Suppressor macrophage (primary cell): ENCODE results near the gene DIAPH2.
"Not testable (repeated sequence)": the region's sequence is repeated elsewhere in the genome, so short reads cannot be mapped to it uniquely, and the experiment has no call there.

Experiments used
- DNase-seq, 4 experiments: peaks; one replicate each; pipeline ENCODE4 v3.0.0-alpha.2; 2020 to 2022

DIAPH2 gene

DNA sequence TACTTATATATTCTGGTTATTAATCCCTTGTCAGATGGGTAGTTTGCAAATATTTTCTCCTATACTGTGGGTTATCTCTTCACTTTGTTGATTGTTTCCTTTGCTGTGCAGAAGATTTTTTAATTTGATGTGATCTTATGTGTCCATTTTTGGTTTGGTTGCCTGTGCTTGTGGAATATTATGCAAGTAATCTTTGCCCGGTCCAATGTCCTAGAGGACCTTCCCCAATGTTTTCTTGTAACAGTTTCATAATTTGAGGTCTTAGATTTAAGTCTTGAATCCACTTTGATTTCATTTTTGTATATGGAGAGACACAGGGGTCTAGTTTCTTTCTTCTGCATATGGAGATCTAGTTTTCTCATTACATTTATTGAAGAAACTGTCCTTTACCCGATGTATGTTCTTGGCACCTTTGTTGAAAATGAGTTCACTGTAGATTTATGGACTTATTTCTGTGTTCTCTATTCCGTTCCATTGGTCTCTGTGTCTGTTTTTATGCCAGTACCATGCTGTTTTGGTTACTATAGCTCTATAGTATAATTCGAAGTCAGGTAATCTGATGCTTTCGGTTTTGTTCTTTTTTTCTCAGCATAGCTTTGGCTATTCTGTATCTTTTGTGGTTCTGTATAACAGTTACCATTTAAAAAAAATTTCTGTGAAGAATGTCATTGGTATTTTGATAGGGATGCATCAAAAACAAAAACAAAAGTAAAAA lies 34.7 kb downstream of the DIAPH2 start:
- no peak for DNase-seq

DNA sequence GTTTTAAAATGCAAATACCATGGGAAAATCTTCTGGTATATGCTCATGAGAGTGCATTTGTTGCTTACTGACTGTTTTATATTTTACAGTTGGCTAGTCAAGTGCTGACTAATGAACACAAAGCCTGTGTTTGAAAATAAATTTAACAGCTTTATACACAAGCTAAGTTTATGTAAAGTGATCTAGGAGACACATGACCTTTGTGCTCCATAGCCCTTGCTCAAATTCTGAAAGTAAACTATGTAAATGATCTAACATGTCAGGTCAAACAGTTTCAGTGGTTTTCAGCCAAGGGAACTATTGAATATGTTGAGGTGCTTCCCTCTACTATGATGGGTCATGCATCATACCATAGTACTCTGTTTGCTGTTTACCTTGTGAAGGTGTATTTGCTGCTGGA lies 36.7 kb downstream of the DIAPH2 start:
- no peak for DNase-seq

DNA sequence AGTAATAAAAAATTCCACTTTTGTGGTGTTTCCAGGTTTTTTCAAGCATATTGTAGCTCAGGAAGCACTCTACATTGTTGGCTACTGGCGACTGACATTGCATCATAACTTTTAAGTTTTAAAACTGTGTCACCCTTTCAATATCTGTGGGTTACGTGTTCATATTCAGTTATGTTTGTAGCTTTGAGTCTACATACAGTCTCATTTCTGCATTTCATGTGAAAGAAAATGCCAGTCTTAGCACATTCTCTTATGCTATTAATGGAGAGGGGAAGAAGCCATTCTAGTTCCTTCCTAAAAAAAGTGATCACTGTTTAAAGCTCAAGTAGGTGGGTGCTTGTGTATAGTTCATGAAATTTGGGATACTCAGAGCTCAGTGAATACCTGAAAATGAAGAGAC lies 38.1 kb downstream of the DIAPH2 start:
- DNase-seq = peak; percentile 3 to 77 (median 48)

DNA sequence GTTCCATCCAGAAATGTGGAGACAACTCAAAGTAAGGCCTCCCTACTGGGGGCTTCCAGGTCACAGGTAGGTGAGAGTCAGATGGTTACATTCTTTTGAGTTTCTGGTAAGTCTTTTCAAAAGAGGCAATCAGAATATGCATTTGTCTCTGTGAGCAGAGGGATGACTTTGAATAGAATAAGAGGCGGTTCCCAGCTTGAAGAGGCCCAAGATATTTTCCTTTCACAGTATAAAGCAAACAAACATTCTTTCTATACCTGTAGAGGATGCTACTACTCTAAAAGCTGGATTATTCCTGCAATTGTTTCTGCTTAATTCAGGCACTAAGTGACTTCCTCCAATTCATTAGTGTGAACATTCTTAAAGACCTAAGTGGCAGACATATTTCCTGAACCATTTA lies 44.4 kb downstream of the DIAPH2 start:
- no peak for DNase-seq

DNA sequence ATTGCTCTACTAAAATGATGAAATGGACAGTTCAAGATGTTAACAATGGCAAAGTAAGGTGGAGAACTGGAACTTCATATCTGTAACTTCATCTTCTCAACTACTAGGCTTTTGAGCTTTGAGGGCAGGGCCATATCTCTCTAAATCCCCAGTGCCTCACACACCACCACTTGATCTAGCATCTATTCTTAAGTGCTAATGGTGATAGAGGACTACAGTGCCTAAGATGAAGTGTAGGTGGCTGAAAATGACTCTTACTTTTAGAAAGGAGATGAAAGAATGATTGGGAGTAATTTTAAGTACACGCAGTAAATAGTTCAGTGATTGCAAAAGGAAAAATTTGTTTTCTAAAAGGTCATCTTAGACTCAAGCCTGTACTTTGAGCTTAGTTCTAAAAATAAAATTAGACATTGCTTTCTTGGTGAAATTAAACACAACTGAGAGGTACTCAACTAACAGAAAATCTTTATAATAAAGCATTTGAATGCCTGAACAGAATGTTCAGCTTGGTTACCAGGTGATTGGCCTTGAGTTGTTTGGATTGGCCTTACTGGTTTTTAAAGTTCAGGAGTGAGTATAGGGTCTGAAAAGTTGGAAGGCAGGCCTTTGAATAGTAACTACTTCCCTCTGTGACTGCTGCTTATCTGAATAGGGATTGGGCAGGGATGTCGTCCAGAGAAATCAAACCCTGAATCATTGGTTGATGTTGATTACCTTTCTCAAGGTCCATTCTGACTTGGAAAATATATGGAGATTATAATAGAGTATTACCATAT lies 45.4 kb downstream of the DIAPH2 start:
- DNase-seq = no peak

DNA sequence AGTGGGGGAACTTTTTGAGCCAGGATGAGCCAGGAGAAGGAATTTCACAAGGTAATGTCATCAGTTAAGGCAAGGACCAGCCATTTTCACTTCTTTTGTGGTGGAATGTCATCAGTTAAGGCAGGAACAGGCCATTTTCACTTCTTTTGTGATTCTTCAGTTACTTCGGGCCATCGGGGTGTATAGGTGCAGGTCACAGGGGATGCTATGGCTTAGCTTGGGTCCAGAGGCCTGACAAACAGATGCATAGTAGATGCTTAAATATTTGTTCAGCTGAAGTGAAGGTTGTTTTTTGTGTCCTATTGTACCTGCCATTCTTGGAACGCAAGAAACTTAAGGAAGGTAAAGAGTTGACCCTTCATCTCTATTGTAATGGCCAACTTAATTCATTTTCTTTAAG lies 46.4 kb downstream of the DIAPH2 start:
- not testable (repeated sequence) for DNase-seq

DNA sequence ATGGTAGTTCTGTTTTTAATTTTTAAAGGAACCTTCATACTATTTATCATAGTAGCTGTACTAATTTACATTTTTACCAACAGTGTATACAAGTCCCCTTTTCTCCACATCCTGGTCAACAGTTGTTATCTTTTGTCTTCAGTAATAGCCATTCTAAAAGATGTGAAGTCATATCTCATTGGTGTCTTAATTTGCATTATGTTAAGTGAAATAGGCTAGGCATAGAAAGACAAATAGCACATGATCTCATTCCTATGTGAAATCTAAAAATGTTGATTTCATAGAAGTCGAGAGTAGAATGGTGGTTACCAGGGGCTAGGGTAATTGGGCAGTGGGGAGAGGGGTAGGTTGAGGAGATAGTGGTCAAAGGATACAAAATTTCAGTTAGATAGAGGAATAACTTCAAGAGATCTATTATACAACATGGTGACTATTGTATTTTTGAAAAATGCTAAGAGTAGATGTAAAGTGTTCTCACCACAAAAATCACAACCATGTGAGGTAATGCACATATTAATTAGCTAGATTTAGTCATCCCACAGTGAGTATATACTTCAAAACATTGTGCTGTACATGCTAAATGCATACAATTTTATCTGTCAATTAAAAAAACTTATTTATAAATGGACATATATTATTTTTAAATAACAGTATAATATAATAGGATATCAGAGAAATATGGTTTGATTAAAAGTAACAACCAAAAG lies 58.9 kb downstream of the DIAPH2 start:
- DNase-seq = no peak

DNA sequence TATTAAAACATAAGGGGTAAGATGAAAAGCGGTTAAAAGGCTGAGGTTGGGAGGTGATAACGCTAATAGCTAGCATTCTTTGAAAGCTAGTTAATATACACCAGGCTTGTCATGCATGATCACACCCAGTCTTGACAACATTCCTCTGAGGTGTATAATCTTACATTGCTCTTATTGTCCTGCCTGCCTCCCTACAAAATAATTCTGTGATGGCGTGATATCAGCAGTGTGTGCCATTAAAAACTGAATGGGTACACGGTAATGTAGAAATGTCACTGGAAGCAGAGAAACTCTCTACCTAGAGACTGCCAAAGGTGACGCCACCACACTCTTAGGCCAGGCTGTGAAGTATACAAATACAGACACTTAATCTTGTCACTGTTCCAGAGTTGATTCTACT lies 68.1 kb downstream of the DIAPH2 start:
- DNase-seq = no peak

DNA sequence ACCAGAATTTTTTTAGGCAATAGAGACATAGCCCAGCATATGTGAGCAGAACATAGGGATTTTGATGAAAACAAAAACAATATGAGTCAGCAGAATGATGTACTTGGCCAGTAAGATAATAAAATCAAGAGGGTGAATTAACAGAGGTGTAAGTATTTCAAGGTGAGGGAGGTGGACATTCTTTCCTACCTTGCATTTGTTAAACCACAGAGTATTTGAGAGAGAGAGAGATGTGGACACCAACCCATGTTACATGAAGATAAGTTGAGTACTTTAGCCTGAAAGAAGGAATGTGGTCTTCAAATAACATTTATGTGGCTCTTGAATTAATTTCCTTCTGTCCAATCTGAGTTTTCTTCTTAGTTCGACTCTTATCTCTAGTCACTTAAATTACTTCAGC lies 68.6 kb downstream of the DIAPH2 start:
- DNase-seq = no peak

DNA sequence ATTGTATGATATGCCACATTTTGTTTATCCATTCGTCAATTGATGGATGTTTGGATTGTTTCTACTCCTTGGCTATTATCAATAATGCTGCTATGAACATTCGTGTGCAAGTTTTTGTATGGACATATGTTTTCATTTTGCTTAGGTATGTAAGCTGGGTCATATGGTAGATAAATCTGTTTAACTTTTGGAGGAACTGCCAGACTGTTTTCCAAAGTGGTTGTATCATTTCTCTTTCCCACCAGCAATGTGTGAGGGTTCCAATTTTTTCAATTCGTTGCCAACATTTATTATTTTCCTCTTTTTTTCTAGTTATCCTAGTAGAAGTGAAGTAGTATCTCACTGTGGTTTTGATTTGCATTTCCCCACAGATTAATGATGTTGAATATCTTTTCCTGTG lies 71.8 kb downstream of the DIAPH2 start:
- no peak for DNase-seq

DNA sequence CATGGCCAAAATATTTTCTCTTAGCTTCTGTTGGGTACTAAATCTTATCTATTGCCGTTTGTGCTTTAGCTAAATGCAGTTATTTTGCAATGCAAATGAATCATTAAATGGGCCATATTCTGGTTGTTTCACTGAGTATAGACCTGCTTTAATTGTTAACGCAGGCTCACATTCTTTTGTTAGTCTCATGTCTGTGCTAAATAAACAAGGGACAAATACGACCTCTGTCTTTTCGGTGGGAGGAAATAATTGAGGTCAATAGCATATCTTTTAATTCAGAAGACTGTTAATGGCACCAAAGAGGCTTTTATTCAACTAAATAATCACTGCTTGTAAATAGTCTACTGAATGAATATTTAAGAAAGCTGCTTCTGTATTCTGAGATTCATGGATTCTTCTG lies 76.9 kb downstream of the DIAPH2 start:
- no peak for DNase-seq

DNA sequence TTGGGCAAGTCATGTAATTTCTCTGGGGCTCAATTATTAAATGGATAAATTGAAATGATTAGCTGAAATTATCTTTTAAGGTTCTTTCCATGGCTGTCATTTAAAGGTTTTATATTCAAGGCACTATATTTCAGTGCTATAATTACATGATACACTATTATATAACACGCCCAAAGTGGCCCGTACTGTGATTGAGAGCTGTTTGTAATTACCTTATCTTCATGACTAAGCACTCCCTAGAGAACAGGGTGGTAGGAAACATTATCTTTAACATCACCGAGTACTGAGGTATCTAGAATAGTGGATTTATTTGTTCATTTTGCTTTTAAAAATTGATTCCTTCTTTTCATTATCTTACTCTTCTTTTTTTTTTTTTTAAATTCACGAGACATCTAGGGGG lies 79.0 kb downstream of the DIAPH2 start:
- no peak for DNase-seq

DNA sequence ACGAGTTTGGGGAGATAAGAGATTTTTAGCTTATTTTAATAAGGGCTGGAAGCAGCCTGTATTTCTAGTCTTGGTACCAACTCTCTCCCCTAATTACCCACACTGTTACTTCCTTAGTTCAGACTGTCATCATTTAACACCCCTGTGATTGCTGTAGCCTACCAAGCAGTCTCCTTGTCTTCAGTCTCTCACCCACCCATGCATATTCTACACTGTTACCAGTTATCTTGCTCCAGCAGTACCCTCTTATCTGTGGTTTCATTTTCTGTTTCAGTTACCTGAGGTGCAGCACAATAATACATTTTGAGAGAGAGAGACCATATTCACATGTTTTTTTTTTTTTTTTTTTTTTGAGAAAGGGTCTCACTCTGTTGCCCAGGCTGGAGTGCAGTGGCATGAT lies 80.2 kb downstream of the DIAPH2 start:
- DNase-seq = no peak

DNA sequence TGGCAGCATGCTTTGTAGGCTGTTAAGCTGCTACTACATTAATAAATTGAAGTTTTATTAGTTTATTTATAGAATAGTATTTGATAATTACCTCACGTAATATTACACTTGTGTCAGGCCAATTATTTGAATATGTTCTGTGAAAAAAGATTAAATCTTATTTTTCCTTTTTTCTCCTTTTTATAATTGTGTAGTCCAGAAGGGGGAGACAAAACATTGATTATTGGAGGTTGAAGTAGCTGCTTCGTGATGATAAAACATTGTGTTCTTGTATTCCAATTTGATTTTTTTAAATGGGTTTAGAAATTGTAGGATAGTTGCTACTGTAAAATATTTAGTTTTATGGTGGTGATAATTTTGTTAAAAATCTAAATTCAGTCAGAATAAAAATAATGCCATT lies 85.7 kb downstream of the DIAPH2 start:
- peak in 2 of 4 experiments; percentile 11 to 38 for DNase-seq

DNA sequence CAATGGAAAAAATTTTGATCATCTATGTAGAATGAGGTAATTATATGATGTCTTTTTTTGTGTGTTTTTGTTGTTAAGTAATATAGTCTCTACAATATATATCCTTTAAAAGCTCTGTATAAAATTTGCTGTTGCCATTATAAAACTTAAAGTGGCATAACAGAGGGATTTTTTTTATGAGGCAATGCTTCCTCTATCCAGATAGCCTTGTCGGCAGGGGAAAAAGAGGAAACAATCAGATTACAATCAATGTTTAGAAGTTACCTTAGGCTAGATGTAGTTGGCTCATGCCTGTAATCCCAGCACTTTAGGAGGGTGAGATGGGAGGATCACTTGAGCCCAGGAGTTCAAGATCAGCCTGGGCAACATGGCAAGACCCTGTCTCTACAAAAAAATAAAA lies 86.8 kb downstream of the DIAPH2 start:
- peak in 3 of 4 experiments; percentile 11 to 51 (median 45) for DNase-seq

DNA sequence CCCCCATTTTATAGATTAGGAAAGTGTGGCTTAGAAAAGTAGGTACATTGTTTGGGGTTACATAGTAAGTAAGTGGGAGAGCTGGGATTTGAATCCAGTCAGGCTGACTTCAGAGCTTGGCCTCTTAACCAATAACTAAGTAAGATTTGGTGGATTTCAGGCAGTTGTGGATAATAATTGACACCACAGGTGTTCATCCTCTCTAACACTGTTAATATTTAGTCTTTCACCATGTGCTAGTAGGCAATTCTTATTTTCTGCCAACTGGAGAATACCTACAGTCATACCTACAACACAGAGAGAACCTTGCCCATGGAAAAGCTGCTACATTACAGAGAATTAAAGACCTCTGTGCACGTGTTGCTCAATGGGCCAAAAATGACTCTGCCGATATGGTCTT lies 89.5 kb downstream of the DIAPH2 start:
- DNase-seq = no peak

DNA sequence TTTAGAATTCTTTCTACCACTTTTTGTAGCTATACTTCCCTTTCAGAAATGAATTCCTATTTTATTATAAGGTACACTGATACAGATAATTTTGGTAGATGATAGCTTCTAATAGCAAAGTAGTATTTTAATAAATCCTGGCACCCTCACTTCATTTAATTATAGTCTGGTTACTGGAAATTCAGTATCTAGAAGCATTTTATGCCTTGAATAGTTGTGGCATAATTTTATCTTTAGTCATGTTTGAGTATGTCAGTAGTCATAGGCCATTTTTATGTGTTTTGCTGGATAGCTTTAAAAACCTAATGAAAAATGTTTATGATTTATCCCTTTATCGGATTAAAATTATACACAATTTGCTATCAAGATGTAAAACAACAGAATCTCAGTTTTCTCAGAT lies 92.3 kb downstream of the DIAPH2 start:
- DNase-seq = no peak

DNA sequence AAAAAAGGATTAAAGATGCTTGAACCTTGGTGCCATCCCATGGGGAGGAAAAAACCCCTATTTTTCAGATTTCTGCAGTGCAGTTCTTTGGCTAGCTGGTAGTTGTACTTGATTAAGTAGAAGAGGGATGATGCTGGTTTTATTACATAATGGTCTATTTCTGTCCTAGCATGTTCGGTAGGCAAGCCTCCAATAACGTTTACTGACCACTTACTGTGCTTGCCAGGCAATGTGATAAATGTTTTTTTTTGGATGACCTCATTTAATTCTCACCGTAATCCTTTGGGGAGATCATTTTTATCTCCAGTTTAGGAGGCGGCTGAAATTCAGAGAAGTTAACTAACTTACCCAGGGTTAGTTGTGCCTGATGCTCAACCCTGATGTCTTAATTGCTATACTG lies 106.9 kb downstream of the DIAPH2 start:
- no peak for DNase-seq

DNA sequence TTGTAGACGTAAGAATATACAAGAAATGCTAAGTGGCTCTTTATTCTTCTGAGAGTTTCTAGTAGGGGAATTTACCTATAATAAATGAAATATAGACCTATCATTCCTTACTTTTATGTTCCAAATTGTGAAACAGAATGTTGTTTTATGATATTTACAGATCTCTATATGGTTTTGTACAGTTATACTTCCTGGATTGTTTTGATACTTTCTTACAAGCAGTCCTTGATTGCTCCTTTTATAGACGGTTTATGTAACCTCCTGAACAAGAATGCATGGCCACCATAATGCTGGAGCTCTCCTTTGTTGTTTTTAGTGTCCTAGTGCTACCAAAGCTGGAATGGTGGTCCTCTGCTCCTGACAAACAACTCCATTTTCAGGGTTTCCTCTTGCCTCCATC lies 107.4 kb downstream of the DIAPH2 start:
- no peak for DNase-seq

DNA sequence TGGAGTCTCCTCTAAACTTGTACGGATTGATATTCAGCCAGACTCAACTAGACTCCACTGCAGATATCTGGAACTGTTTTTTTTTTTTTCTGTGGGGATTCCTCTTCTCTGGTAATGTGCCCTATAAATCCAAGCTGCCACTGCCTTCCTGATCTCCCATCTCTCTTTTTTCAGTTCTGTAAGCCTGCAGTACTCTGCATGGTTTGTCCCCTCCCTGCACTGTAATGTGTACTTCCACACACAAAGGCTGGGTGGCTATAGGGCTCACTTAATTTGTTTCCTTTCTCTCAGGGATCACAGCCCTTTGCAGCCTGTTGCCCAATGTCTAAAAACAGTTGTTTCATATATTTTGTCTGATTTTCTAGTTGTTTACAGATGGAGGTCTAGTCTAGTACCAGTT lies 114.3 kb downstream of the DIAPH2 start:
- no peak for DNase-seq

DNA sequence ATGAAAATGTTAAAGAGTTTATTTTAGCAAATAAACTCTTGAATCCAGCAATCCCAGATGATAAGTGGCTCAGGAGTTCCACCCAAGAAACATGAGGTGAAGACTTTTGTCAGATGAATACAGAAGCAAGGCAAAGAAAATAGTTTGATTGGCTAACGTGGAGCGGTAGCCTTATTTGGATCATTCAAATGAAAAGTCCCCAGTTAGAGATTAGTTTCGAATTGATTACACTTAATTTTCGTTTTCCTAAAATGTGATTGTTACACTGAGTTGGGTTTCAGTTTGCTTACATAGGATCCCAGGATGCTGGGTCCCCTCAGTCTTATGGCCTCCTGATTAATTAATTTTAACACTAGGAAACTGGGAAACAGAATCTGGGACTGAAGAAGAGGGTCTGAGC lies 122.7 kb downstream of the DIAPH2 start:
- DNase-seq = no peak

DNA sequence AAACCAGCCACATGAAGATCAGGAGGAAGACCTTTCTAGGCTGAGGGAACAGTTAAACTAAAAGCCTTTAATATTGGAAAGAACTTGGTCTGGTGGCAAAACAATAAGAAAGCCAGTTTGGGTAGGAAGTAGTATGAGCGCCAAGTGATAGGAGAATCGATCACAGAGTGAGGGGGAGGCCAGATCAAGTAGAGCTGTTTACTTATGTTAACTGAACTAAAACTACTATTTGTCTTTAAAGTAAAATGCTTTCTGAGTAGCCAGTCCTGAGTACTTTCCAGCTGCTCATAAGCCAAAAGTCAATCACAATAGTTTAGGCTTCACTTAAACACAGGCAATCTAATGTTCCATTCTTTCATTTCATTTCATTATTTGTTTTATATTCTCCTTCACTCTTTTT lies 136.3 kb downstream of the DIAPH2 start:
- no peak for DNase-seq

DNA sequence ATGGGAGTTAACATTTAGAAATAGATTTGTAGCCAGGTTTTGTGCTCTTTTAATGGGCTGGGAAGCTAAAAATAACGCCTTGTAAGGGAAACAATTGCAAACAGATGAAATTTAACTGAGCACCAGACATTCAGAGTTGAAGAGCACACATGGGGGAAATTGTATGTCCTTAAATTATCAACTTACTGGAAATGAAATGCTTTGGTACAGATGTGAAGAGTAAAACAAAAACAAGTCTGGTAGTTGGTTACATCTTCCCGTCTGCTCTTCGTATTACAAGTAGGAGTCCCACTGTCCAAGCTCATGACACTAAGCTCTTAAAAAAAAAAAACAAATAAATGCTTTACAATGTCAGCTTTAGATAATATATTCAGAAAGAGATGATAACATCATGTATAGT lies 139.5 kb downstream of the DIAPH2 start:
- DNase-seq = no peak

DNA sequence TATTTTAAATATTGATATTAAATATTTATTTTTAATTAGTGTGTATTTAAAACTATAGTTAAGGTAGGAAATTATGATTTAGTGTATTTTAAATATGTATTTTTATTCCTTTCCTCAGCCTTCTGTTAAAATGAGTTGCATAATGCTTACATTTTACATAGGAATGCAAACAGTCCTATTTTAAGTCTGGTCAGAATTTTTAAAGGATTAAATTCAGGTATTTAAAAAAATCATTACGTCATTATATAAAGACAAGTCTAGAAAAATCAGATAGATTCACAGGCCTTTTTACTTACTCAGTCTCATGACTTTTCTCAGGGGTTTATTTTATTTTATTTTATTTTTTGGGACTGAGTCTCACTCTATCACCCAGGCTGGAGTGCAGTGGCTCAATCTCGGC lies 148.7 kb downstream of the DIAPH2 start:
- DNase-seq = no peak
